ENCODE results near the gene MAGEB4. TPM values are rescaled to one million over a fixed set of nuclear protein-coding genes. Genes with fewer than 3 reads are reported as not detected.

MAGEB4 gene
- total and polyA plus RNA-seq, 4 donors, result not detected

DNA sequence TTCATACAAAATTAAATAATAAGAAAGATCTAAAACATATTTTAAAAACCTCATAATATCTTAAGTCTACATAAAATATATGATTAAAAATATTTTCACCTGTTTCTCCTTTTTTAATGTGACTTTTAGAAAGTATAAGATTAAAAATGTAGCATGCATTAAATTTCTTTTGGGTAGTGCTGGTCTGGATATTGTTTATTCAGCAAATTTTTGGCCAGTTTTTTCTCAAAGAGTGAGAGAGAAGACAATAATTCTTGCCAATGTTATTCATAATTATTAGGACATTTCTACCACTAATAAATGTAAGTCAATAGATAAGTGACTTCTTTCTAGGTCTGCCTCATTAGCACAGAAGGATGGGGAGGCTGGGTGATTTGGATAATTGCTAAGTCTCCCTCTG is 19.2 kb downstream of the MAGEB4 start:
- Histone ChIP-seq H3K4me1 (ENCODE audit: control insufficient read depth in 4 of 4, insufficient read depth in 4 of 4, low read length in 3 of 4) (no peaks in the 10 kb centered on the region), H3K27me3 (ENCODE audit: control insufficient read depth in 4 of 4, insufficient read depth in 4 of 4, low read length in 3 of 4) (no peaks in the 10 kb centered on the region), H3K9ac (ENCODE audit: low read depth in 1 of 2, low read length in 2 of 2) (no peak overlapping the region), H3K4me3 (ENCODE audit: low read depth in 1 of 3, low read length in 3 of 3) (no peak overlapping the region), H3K9me3 (ENCODE audit: control insufficient read depth in 4 of 4, low read length in 3 of 4) (no peaks in the 10 kb centered on the region), H3K36me3 (ENCODE audit: control insufficient read depth in 4 of 4, insufficient read depth in 3 of 4, low read depth in 1 of 4, low read length in 3 of 4) (no peaks in the 10 kb centered on the region), H3K27ac (ENCODE audit: low read depth in 1 of 2, low read length in 2 of 2) (no peak overlapping the region)
- no peak for DNase-seq (ENCODE audit: low spot score)
- TF ChIP-seq, protein P1, sequence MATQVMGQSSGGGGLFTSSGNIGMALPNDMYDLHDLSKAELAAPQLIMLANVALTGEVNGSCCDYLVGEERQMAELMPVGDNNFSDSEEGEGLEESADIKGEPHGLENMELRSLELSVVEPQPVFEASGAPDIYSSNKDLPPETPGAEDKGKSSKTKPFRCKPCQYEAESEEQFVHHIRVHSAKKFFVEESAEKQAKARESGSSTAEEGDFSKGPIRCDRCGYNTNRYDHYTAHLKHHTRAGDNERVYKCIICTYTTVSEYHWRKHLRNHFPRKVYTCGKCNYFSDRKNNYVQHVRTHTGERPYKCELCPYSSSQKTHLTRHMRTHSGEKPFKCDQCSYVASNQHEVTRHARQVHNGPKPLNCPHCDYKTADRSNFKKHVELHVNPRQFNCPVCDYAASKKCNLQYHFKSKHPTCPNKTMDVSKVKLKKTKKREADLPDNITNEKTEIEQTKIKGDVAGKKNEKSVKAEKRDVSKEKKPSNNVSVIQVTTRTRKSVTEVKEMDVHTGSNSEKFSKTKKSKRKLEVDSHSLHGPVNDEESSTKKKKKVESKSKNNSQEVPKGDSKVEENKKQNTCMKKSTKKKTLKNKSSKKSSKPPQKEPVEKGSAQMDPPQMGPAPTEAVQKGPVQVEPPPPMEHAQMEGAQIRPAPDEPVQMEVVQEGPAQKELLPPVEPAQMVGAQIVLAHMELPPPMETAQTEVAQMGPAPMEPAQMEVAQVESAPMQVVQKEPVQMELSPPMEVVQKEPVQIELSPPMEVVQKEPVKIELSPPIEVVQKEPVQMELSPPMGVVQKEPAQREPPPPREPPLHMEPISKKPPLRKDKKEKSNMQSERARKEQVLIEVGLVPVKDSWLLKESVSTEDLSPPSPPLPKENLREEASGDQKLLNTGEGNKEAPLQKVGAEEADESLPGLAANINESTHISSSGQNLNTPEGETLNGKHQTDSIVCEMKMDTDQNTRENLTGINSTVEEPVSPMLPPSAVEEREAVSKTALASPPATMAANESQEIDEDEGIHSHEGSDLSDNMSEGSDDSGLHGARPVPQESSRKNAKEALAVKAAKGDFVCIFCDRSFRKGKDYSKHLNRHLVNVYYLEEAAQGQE (IDR thresholded peaks at IDR 0.05), result no peak
- TF ChIP-seq GABPA (IDR thresholded peaks at IDR 0.05 in 1 of 2, conservative IDR thresholded peaks at IDR 0.05 in 1 of 2) (no peak), HNF4A (conservative IDR thresholded peaks at IDR 0.05) (no peak), YY1 (IDR thresholded peaks at IDR 0.05) (no peak), RAD21 (IDR thresholded peaks at IDR 0.05) (no peak), EGR1 (IDR thresholded peaks at IDR 0.05; ENCODE audit: low read depth in 2 of 2) (no peak), NR2F2 (IDR thresholded peaks at IDR 0.05) (no peak), TAF1 (conservative IDR thresholded peaks at IDR 0.05) (no peak), FOXA2 (IDR thresholded peaks at IDR 0.05) (no peak), JUND (IDR thresholded peaks at IDR 0.05) (no peak), RXRA (IDR thresholded peaks at IDR 0.05) (no peak)
- TF ChIP-seq, protein P2, sequence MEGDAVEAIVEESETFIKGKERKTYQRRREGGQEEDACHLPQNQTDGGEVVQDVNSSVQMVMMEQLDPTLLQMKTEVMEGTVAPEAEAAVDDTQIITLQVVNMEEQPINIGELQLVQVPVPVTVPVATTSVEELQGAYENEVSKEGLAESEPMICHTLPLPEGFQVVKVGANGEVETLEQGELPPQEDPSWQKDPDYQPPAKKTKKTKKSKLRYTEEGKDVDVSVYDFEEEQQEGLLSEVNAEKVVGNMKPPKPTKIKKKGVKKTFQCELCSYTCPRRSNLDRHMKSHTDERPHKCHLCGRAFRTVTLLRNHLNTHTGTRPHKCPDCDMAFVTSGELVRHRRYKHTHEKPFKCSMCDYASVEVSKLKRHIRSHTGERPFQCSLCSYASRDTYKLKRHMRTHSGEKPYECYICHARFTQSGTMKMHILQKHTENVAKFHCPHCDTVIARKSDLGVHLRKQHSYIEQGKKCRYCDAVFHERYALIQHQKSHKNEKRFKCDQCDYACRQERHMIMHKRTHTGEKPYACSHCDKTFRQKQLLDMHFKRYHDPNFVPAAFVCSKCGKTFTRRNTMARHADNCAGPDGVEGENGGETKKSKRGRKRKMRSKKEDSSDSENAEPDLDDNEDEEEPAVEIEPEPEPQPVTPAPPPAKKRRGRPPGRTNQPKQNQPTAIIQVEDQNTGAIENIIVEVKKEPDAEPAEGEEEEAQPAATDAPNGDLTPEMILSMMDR (IDR thresholded peaks at IDR 0.05; ENCODE audit: low read depth, low read length, missing input control), result no peak
- TF ChIP-seq, protein P3, sequence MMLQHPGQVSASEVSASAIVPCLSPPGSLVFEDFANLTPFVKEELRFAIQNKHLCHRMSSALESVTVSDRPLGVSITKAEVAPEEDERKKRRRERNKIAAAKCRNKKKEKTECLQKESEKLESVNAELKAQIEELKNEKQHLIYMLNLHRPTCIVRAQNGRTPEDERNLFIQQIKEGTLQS (IDR thresholded peaks at IDR 0.05), result no peak
- TF ChIP-seq, protein P4, sequence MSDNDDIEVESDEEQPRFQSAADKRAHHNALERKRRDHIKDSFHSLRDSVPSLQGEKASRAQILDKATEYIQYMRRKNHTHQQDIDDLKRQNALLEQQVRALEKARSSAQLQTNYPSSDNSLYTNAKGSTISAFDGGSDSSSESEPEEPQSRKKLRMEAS (IDR thresholded peaks at IDR 0.05), result no peak

DNA sequence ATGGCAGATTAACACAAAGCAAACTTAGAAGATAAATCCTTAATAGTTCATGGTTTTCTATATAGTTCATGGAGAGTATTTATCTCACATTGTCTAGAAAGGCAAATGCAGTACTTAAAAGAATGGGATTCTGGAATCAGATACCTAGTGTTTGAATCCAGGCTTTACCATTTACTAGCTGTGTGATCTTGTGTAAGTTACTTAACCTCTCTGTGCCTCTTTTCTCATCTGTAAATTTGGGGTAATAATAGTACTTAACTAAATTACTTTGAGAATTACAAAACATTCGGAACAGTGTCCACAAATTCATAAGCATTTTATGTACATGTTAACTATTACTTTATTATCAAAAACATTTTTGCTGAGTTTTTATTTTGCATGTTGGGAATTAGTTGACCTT is 21.0 kb downstream of the MAGEB4 start:
- H3K4me1 ChIP-seq (ENCODE audit: control insufficient read depth in 4 of 4, insufficient read depth in 4 of 4, low read length in 3 of 4), result no peaks in the 10 kb centered on the region
- 74% methylated on average over 1 of the region's 1 CpG for WGBS
- no peaks in the 10 kb centered on the region for H3K27me3 ChIP-seq (ENCODE audit: control insufficient read depth in 4 of 4, insufficient read depth in 4 of 4, low read length in 3 of 4)
- TF ChIP-seq HNF4G (IDR thresholded peaks at IDR 0.05) (no peak), FOXA2 (IDR thresholded peaks at IDR 0.05) (no peak), EGR1 (IDR thresholded peaks at IDR 0.05; ENCODE audit: low read depth in 2 of 2) (no peak), NR2F2 (IDR thresholded peaks at IDR 0.05) (no peak), YY1 (IDR thresholded peaks at IDR 0.05) (no peak)
- TF ChIP-seq, protein P5, sequence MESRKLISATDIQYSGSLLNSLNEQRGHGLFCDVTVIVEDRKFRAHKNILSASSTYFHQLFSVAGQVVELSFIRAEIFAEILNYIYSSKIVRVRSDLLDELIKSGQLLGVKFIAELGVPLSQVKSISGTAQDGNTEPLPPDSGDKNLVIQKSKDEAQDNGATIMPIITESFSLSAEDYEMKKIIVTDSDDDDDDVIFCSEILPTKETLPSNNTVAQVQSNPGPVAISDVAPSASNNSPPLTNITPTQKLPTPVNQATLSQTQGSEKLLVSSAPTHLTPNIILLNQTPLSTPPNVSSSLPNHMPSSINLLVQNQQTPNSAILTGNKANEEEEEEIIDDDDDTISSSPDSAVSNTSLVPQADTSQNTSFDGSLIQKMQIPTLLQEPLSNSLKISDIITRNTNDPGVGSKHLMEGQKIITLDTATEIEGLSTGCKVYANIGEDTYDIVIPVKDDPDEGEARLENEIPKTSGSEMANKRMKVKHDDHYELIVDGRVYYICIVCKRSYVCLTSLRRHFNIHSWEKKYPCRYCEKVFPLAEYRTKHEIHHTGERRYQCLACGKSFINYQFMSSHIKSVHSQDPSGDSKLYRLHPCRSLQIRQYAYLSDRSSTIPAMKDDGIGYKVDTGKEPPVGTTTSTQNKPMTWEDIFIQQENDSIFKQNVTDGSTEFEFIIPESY (IDR thresholded peaks at IDR 0.05), result no peak
- TF ChIP-seq, protein P1 (IDR thresholded peaks at IDR 0.05), result no peak
- H3K9ac ChIP-seq (ENCODE audit: low read depth in 1 of 2, low read length in 2 of 2), result no peak overlapping the region
- DNase-seq (ENCODE audit: low spot score), result no peak
- no peaks in the 10 kb centered on the region for H3K9me3 ChIP-seq (ENCODE audit: control insufficient read depth in 4 of 4, low read length in 3 of 4)
- H3K36me3 ChIP-seq (ENCODE audit: control insufficient read depth in 4 of 4, insufficient read depth in 3 of 4, low read depth in 1 of 4, low read length in 3 of 4), result no peaks in the 10 kb centered on the region
- H3K27ac ChIP-seq (ENCODE audit: low read depth in 1 of 2, low read length in 2 of 2), result no peak overlapping the region
- no peak overlapping the region for H3K4me3 ChIP-seq (ENCODE audit: low read depth in 1 of 3, low read length in 3 of 3)

All from liver (tissue), 9 donors.